ENCODE results near the gene GAGE12D. TPM values are rescaled to one million over a fixed set of nuclear protein-coding genes. Genes with fewer than 3 reads are reported as not detected.
"Not testable (repeated sequence)": the region's sequence is repeated elsewhere in the genome, so short reads cannot be mapped to it uniquely, and the experiment has no call there.

The GAGE12D gene, protein sequence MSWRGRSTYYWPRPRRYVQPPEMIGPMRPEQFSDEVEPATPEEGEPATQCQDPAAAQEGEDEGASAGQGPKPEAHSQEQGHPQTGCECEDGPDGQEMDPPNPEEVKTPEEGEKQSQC
- not detected in 2 replicates for total RNA-seq

DNA sequence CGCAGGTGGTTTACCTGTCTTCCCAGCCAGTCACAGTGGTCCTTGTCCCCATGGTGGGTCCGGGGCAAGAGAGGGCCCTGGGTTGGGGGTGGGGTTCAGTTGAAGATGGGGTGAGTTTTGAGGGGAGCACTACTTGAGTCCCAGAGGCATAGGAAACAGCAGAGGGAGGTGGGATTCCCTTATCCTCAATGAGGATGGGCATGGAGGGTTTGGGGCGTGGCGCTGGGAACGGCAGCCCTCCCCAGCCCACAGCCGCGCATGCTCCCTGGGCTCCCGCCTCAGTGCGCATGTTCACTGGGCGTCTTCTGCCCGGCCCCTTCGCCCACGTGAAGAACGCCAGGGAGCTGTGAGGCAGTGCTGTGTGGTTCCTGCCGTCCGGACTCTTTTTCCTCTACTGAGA is at the start of gene GAGE12D:
Gene GAGE12D (plus strand): TSS at position 301 of the 400 bp plus-strand sequence. CDS start 1,155 bp downstream, outside the sequence.
- DNase-seq (ENCODE audit: low read depth, low spot score), result not testable (repeated sequence)

DNA sequence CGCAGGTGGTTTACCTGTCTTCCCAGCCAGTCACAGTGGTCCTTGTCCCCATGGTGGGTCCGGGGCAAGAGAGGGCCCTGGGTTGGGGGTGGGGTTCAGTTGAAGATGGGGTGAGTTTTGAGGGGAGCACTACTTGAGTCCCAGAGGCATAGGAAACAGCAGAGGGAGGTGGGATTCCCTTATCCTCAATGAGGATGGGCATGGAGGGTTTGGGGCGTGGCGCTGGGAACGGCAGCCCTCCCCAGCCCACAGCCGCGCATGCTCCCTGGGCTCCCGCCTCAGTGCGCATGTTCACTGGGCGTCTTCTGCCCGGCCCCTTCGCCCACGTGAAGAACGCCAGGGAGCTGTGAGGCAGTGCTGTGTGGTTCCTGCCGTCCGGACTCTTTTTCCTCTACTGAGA is 9.7 kb upstream of the GAGE12D start, which contains the start of gene GAGE12C:
Gene GAGE12C (plus strand): TSS at position 301 of the 400 bp plus-strand sequence. CDS start 1,155 bp downstream, outside the sequence.
- not testable (repeated sequence) for DNase-seq (ENCODE audit: low read depth, low spot score)

DNA sequence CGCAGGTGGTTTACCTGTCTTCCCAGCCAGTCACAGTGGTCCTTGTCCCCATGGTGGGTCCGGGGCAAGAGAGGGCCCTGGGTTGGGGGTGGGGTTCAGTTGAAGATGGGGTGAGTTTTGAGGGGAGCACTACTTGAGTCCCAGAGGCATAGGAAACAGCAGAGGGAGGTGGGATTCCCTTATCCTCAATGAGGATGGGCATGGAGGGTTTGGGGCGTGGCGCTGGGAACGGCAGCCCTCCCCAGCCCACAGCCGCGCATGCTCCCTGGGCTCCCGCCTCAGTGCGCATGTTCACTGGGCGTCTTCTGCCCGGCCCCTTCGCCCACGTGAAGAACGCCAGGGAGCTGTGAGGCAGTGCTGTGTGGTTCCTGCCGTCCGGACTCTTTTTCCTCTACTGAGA is 9.5 kb downstream of the GAGE12D start, which contains the start of gene GAGE12E:
Gene GAGE12E (plus strand): TSS at position 301 of the 400 bp plus-strand sequence. CDS start 1,155 bp downstream, outside the sequence.
- DNase-seq (ENCODE audit: low read depth, low spot score), result not testable (repeated sequence)

DNA sequence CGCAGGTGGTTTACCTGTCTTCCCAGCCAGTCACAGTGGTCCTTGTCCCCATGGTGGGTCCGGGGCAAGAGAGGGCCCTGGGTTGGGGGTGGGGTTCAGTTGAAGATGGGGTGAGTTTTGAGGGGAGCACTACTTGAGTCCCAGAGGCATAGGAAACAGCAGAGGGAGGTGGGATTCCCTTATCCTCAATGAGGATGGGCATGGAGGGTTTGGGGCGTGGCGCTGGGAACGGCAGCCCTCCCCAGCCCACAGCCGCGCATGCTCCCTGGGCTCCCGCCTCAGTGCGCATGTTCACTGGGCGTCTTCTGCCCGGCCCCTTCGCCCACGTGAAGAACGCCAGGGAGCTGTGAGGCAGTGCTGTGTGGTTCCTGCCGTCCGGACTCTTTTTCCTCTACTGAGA is 19.0 kb downstream of the GAGE12D start, which contains the start of gene GAGE12F:
Gene GAGE12F (plus strand): TSS at position 301 of the 400 bp plus-strand sequence. CDS start 1,155 bp downstream, outside the sequence.
- not testable (repeated sequence) for DNase-seq (ENCODE audit: low read depth, low spot score)

DNA sequence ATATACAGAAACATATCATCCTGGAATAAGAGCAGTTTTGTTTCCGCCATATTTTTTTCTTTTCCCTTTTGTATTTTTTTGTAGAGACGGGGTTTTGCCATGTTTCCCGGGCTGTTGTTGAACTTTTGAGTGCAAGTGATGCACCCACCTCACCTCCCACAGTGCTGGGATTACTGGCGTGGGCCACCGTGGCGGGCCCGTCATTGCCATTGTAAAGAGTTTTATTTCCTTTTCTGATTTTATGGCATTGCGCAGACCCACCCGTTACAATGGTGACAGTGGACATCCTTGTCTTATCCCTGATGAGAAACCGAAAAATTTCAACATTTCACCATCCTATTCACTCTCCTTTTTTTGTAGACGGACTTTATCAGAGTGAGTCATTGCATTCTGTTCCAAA is 27.2 kb downstream of the GAGE12D start:
- not testable (repeated sequence) for DNase-seq (ENCODE audit: low read depth, low spot score)

DNA sequence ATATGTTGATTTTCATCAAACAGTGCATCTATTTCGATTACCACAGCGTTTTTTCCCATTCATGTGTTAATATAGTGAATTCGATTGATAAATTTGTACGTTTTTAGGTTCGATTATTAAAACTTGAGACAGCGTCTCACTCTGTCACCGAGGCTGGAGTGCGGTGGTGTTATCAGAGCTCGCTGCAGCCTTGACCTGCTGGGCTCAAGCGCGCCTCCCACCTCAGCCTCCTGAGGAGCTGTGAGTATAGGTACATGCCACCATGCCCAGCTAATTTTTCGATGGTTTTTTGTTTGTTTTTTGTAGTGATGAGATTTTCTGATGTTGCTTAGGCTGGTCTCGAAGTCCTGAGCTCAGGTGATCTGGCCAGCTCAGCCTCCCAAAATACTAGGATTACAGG is 27.6 kb downstream of the GAGE12D start:
- DNase-seq (ENCODE audit: low read depth, low spot score), result not testable (repeated sequence)

DNA sequence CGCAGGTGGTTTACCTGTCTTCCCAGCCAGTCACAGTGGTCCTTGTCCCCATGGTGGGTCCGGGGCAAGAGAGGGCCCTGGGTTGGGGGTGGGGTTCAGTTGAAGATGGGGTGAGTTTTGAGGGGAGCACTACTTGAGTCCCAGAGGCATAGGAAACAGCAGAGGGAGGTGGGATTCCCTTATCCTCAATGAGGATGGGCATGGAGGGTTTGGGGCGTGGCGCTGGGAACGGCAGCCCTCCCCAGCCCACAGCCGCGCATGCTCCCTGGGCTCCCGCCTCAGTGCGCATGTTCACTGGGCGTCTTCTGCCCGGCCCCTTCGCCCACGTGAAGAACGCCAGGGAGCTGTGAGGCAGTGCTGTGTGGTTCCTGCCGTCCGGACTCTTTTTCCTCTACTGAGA is 28.6 kb downstream of the GAGE12D start, which contains the start of gene GAGE12G:
Gene GAGE12G (plus strand): TSS at position 301 of the 400 bp plus-strand sequence. CDS start 1,155 bp downstream, outside the sequence.
- not testable (repeated sequence) for DNase-seq (ENCODE audit: low read depth, low spot score)

DNA sequence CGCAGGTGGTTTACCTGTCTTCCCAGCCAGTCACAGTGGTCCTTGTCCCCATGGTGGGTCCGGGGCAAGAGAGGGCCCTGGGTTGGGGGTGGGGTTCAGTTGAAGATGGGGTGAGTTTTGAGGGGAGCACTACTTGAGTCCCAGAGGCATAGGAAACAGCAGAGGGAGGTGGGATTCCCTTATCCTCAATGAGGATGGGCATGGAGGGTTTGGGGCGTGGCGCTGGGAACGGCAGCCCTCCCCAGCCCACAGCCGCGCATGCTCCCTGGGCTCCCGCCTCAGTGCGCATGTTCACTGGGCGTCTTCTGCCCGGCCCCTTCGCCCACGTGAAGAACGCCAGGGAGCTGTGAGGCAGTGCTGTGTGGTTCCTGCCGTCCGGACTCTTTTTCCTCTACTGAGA is 38.1 kb downstream of the GAGE12D start, which contains the start of gene GAGE12H:
Gene GAGE12H (plus strand): TSS at position 301 of the 400 bp plus-strand sequence. CDS start 1,155 bp downstream, outside the sequence.
- not testable (repeated sequence) for DNase-seq (ENCODE audit: low read depth, low spot score)

DNA sequence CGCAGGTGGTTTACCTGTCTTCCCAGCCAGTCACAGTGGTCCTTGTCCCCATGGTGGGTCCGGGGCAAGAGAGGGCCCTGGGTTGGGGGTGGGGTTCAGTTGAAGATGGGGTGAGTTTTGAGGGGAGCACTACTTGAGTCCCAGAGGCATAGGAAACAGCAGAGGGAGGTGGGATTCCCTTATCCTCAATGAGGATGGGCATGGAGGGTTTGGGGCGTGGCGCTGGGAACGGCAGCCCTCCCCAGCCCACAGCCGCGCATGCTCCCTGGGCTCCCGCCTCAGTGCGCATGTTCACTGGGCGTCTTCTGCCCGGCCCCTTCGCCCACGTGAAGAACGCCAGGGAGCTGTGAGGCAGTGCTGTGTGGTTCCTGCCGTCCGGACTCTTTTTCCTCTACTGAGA is 47.7 kb downstream of the GAGE12D start, which contains the start of gene GAGE2A:
Gene GAGE2A (plus strand): TSS at position 301 of the 400 bp plus-strand sequence. CDS start 1,155 bp downstream, outside the sequence.
- DNase-seq (ENCODE audit: low read depth, low spot score), result not testable (repeated sequence)

DNA sequence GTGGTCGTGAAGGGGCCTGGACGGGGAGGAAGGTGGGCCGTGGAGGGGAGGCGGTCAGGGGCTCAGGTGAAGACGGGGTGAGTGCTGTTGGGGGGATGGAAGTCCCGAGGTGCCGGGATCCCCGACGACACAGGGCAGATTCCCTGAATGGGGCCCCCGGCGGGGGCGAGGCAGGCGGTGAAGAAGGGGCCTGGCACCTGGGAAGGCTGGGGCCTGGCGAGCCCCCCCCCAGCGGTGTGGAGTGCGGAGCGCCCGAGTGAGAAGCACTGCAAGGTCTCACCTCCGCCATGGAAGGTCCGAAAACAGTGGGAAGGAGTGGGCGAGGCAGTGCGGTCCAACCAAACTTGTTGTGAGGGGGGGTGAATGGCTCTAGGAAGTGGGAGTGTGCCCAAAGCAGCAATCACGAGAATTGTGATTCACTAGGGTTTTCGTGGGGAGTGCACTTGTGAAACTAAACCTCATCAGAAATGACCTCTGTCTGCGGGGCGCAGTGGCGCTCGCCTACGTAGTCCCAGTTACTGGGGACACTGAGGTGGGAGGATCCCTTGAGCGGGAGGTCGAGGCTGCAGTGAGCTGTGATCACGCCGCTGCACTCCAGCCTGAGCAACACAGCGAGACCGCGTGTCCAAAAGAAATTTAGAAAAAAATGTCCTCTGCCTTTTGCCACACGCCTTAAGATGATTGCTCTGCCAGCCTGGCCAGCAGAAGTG is 48.4 kb downstream of the GAGE12D start:
- not testable (repeated sequence) for DNase-seq (ENCODE audit: low read depth, low spot score)

DNA sequence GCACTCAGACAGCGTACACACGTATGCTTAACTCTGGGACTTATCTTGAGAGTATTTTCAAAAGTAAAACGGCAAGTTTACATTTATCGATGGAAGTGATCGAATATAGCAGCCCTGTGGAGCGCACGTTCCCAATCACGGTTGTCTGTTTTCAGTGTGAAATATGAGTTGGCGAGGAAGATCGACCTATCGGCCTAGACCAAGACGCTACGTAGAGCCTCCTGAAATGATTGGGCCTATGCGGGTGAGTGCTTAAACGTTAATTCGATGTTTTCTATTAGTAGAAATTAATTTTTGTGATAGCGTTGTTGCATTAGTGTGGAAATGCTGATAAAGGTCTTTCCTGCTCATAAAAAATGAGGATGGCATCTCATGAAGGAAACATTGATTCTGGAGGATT is 49.0 kb downstream of the GAGE12D start:
- not testable (repeated sequence) for DNase-seq (ENCODE audit: low read depth, low spot score)

Other genes starting within 250 kb of the GAGE12D start
- not detected in 2 replicates for gene GAGE10, start 238.1 kb upstream of the GAGE12D start, total RNA-seq
- gene GAGE12J, start 219.7 kb upstream of the GAGE12D start, total RNA-seq, result not detected in 2 replicates
- gene GAGE13, start 210.2 kb upstream of the GAGE12D start, total RNA-seq, result not detected in 2 replicates
- not detected in 2 replicates for gene GAGE12C, start 9.6 kb upstream of the GAGE12D start, total RNA-seq
- not detected in 2 replicates for gene GAGE12E, start 9.6 kb downstream of the GAGE12D start, total RNA-seq
- gene GAGE12F, start 19.1 kb downstream of the GAGE12D start, total RNA-seq, result not detected in 2 replicates
- gene GAGE12G, start 28.7 kb downstream of the GAGE12D start, total RNA-seq, result not detected in 2 replicates
- not detected in 2 replicates for gene GAGE12H, start 38.2 kb downstream of the GAGE12D start, total RNA-seq
- gene GAGE2A, start 47.8 kb downstream of the GAGE12D start, total RNA-seq, result not detected in 2 replicates
- gene GAGE1, start 57.3 kb downstream of the GAGE12D start, total RNA-seq, result not detected in 2 replicates
- not detected in 2 replicates for gene PAGE1, start 154.3 kb downstream of the GAGE12D start, total RNA-seq